Endothelial cell of umbilical vein (primary cell): ENCODE data around the gene CPHXL2. TPM values are rescaled to one million over a fixed set of nuclear protein-coding genes. Genes with fewer than 3 reads are reported as not detected.

Source experiments
- BruUV-seq: library from RNA; stranded (reverse); fragments of 400-500 nt; replicated peaks from 2 replicates; lab custom pipeline; 2021; lab: Mats Ljungman, UMichigan
- CTCF ChIA-PET: fragments of 300-600, 350-600 bp; sonication (Branson Sonifier 250); formaldehyde crosslinking; loops from one replicate; lab custom pipeline; 2021; ENCODE audit warnings: antibody characterized with exemption, inconsistent platforms; lab: Charles Lee
- POLR2A ChIA-PET: fragments of 300-600, 350-600 bp; sonication (Branson Sonifier 250); formaldehyde crosslinking; loops from one replicate; lab custom pipeline; 2021; ENCODE audit warnings: antibody characterized with exemption, inconsistent platforms; lab: Charles Lee
- DNase-seq: peaks from one replicate; pipeline ENCODE4 v3.0.0-alpha.2; 2011; ENCODE audit warnings: low read depth, low spot score
- FAIRE-seq: peaks from 2 replicates; lab custom pipeline; 2011; peaks lifted over from hg19 to GRCh38; lab: Jason Lieb, UNC
- H2AFZ ChIP-seq: 2 replicates; pipeline ENCODE4 v1.6.0; 2012; ENCODE audit warnings: low read depth, low read length, control low read depth, inconsistent platforms
- H3K27ac ChIP-seq: 2 replicates; pipeline ENCODE4 v1.5.1; 2011; ENCODE audit warnings: low read depth, mild to moderate bottlenecking, control low read depth, low read length, moderate library complexity; ENCODE audit not compliant: insufficient read depth
- H3K27me3 ChIP-seq, 2 experiments: 2 replicates each; pipeline versions ENCODE4 v1.6.0 to v1.6.1; 2011; ENCODE audit warnings: low read length in 2 of 2, mixed read lengths in 1 of 2; ENCODE audit not compliant: control insufficient read depth in 2 of 2, insufficient read depth in 2 of 2
- H3K36me3 ChIP-seq, 2 experiments: 2 replicates in 1 of 2; 3 replicates in 1 of 2; pipeline ENCODE4 v1.5.1; 2011; ENCODE audit warnings: low read length in 2 of 2, mild to moderate bottlenecking in 1 of 2, moderate library complexity in 1 of 2; ENCODE audit not compliant: control insufficient read depth in 2 of 2, insufficient read depth in 2 of 2; ENCODE audit errors: extremely low read depth in 1 of 2
- H3K4me1 ChIP-seq: 3 replicates; pipeline ENCODE4 v1.5.1; 2011; ENCODE audit warnings: mild to moderate bottlenecking, low read length; ENCODE audit not compliant: control insufficient read depth, insufficient read depth; ENCODE audit errors: extremely low read depth
- H3K4me2 ChIP-seq: 2 replicates; pipeline ENCODE4 v1.6.1; 2011; ENCODE audit warnings: low read length, control low read depth, mixed read lengths; ENCODE audit not compliant: insufficient read depth
- H3K4me3 ChIP-seq, 3 experiments: fragments of 200-600 bp in 1 of 3; sonication (generic), shearing (Covaris generic) in 1 of 3; replicated peaks in 1 of 3; 2 replicates each; pipeline ENCODE4 v1.5.1; 2011 to 2016; ENCODE audit warnings: control low read depth in 3 of 3, low read length in 3 of 3, mild to moderate bottlenecking in 2 of 3, inconsistent platforms in 1 of 3, low read depth in 1 of 3, moderate library complexity in 1 of 3; ENCODE audit not compliant: insufficient read depth in 1 of 3
- H3K79me2 ChIP-seq: 2 replicates; pipeline ENCODE4 v1.6.0; 2012; ENCODE audit warnings: low read length, inconsistent platforms; ENCODE audit not compliant: control insufficient read depth, insufficient read depth
- H3K9ac ChIP-seq: replicated peaks from 2 replicates; pipeline ENCODE3; 2011; ENCODE audit warnings: low read length, control low read depth; ENCODE audit not compliant: insufficient read depth; ENCODE audit errors: extremely low read depth
- H3K9me1 ChIP-seq: replicated peaks from 3 replicates; pipeline ENCODE4 v1.6.0; 2011; ENCODE audit warnings: mild to moderate bottlenecking, low read length; ENCODE audit not compliant: control insufficient read depth, insufficient read depth; ENCODE audit errors: extremely low read depth
- H3K9me3 ChIP-seq: replicated peaks from 2 replicates; pipeline ENCODE4 v1.5.1; 2012; ENCODE audit warnings: low read length, inconsistent platforms; ENCODE audit not compliant: control insufficient read depth, insufficient read depth
- H4K20me1 ChIP-seq: replicated peaks from 2 replicates; pipeline ENCODE3; 2011; ENCODE audit warnings: mild to moderate bottlenecking, low read length; ENCODE audit not compliant: control insufficient read depth, insufficient read depth; ENCODE audit errors: extremely low read depth
- EZH2 ChIP-seq: IDR thresholded peaks from 2 replicates; pipeline ENCODE4 v1.6.1; 2012; ENCODE audit warnings: borderline replicate concordance, low read depth, mild to moderate bottlenecking, moderate library complexity, low read length, inconsistent platforms; ENCODE audit not compliant: severe bottlenecking
- FOS ChIP-seq: IDR thresholded peaks from 2 replicates; pipeline ENCODE4 v1.6.1; 2011; ENCODE audit warnings: mild to moderate bottlenecking, low read length, moderate library complexity, borderline replicate concordance; ENCODE audit not compliant: insufficient read depth
- GATA2 ChIP-seq: IDR thresholded peaks from 2 replicates; pipeline ENCODE4 v1.7.0; 2011; ENCODE audit warnings: low read depth, mild to moderate bottlenecking, moderate library complexity, mixed read lengths, low read length; ENCODE audit not compliant: insufficient read length, insufficient read depth
- JUN ChIP-seq: IDR thresholded peaks from 2 replicates; pipeline ENCODE4 v1.6.1; 2011; ENCODE audit warnings: borderline replicate concordance, low read depth; ENCODE audit not compliant: insufficient read length, insufficient read depth
- MYC ChIP-seq: IDR thresholded peaks from one replicate; pipeline ENCODE4 v1.6.1; 2011; ENCODE audit warnings: mild to moderate bottlenecking, low read depth, low read length
- POLR2A ChIP-seq: IDR thresholded peaks from 2 replicates; pipeline ENCODE4 v1.6.1; 2012; ENCODE audit warnings: low read depth, mild to moderate bottlenecking, control low read depth, low read length
- POLR2AphosphoS5 ChIP-seq: IDR thresholded peaks from 2 replicates; pipeline ENCODE4 v1.6.1; 2012; ENCODE audit warnings: low read depth, mild to moderate bottlenecking, control low read depth, low read length, moderate library complexity; ENCODE audit not compliant: insufficient read depth
- dilution Hi-C: fragments of 300-500 bp; cut with MboI; formaldehyde crosslinking; loops from one replicate; pipeline ENCODE4 v1.15.0; 2019; ENCODE audit warnings: low sequenced_read_pairs; ENCODE audit not compliant: extremely low pct_ligation_motif_present
- intact Hi-C: fragments of 100-400 bp; cut with micrococcal nuclease; formaldehyde crosslinking; loops from one replicate; pipeline ENCODE4 v1.10.0; 2022
- polyA plus RNA-seq, 4 experiments: library from polyadenylated mRNA; depleted of rRNA in 3 of 4; stranded (reverse) in 3 of 4; unstranded in 1 of 4; fragments of >200 nt; gene quantifications; 2 replicates each; pipeline versions ENCODE4 v1.2.1 to v1.2.3, GENCODE V29; 2011 to 2012; ENCODE audit warnings: missing spikeins in 1 of 4
- total RNA-seq: library from RNA; stranded (reverse); gene quantifications from 2 replicates; pipeline ENCODE4 v1.2.3, GENCODE V29; 2021
- TF ChIP-seq, protein P1 (sequence below), 2 donors: IDR thresholded peaks; 1 replicate in 1 of 2; 2 replicates in 1 of 2; pipeline ENCODE4 v1.5.1; 2011; ENCODE audit warnings: low read length in 2 of 2, mild to moderate bottlenecking in 2 of 2, moderate library complexity in 2 of 2, control low read depth in 1 of 2, inconsistent platforms in 1 of 2, low read depth in 1 of 2; ENCODE audit not compliant: insufficient read depth in 1 of 2; ENCODE audit errors: extremely low read depth in 1 of 2
- TF ChIP-seq, protein P2 (sequence below): IDR thresholded peaks from 2 replicates; pipeline ENCODE4 v1.6.1; 2011; ENCODE audit not compliant: insufficient read depth, insufficient read length

The CPHXL2 gene
- total and polyA plus RNA-seq, 2 donors (not counting 3 experiments of a cell fraction or from before 2014, with no cell fraction given) = not detected

DNA sequence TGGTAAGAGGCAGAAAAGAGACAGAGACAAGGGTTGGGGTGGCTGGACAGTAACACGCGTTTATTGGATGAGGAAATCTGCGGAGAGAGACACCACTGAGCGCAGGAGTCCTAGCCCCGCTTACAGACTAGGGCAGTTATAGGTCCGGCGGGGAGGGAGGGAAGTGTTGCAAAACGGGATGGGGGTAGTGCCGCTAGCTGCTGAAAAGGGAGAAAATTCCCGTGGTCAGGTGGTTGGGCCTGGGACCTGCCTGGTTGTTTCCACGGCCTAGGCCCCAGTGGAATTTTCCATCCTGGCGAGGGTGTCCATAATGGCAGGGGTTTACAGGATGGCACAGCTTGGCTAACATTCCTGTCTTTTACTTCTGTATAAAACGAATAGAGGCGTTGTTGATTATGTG, 5.5 kb upstream of the CPHXL2 start:
- TF ChIP-seq FOS (no peak), POLR2AphosphoS5 (no peak), POLR2A (no peak), MYC (no peak), GATA2 (no peak), JUN (no peak), EZH2 (no peak)
- TF ChIP-seq, protein P1, sequence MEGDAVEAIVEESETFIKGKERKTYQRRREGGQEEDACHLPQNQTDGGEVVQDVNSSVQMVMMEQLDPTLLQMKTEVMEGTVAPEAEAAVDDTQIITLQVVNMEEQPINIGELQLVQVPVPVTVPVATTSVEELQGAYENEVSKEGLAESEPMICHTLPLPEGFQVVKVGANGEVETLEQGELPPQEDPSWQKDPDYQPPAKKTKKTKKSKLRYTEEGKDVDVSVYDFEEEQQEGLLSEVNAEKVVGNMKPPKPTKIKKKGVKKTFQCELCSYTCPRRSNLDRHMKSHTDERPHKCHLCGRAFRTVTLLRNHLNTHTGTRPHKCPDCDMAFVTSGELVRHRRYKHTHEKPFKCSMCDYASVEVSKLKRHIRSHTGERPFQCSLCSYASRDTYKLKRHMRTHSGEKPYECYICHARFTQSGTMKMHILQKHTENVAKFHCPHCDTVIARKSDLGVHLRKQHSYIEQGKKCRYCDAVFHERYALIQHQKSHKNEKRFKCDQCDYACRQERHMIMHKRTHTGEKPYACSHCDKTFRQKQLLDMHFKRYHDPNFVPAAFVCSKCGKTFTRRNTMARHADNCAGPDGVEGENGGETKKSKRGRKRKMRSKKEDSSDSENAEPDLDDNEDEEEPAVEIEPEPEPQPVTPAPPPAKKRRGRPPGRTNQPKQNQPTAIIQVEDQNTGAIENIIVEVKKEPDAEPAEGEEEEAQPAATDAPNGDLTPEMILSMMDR (IDR thresholded peaks at IDR 0.05; ENCODE audit: extremely low read depth in 1 of 2, insufficient read depth in 1 of 2, low read depth in 1 of 2, low read length in 2 of 2) = no peak
- TF ChIP-seq, protein P2, sequence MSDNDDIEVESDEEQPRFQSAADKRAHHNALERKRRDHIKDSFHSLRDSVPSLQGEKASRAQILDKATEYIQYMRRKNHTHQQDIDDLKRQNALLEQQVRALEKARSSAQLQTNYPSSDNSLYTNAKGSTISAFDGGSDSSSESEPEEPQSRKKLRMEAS = no peak
- Histone ChIP-seq H3K9me3 (no peaks in the 10 kb centered on the region), H3K79me2 (no peaks in the 10 kb centered on the region), H4K20me1 (no peaks in the 10 kb centered on the region), H3K4me2 (no peak overlapping the region), H3K27me3 (peaks cover 0 to 1% of the 10 kb centered on the region in 2 experiments), H2AFZ (no peak overlapping the region), H3K27ac (no peak overlapping the region), H3K36me3 (no peaks in the 10 kb centered on the region), H3K9ac (no peak overlapping the region), H3K9me1 (no peaks in the 10 kb centered on the region), H3K4me1 (no peaks in the 10 kb centered on the region), H3K4me3 (no peak overlapping the region)
- DNase-seq = no peak
- dilution Hi-C loops = no loop called here
- no peak for FAIRE-seq
- BruUV-seq = no TSS peak
- ChIA-PET CTCF (no interaction called here), POLR2A (no interaction called here)
- intact Hi-C loops = no loop called here
